EH (cell line): ENCODE data around the gene ADAMTS17.

Source experiments
- DNase-seq: peaks from one replicate; pipeline ENCODE4 v3.0.0-alpha.2; 2015; ENCODE audit warnings: low read depth

ADAMTS17 gene

GRCh38 chr15:99978426-99978825, 363.3 kb downstream of the ADAMTS17 start:
- DNase-seq: no peak

GRCh38 chr15:99977929-99978328, 363.8 kb downstream of the ADAMTS17 start:
- DNase-seq: no peak

GRCh38 chr15:99976811-99977271, 364.9 kb downstream of the ADAMTS17 start:
- no peak for DNase-seq

DNA sequence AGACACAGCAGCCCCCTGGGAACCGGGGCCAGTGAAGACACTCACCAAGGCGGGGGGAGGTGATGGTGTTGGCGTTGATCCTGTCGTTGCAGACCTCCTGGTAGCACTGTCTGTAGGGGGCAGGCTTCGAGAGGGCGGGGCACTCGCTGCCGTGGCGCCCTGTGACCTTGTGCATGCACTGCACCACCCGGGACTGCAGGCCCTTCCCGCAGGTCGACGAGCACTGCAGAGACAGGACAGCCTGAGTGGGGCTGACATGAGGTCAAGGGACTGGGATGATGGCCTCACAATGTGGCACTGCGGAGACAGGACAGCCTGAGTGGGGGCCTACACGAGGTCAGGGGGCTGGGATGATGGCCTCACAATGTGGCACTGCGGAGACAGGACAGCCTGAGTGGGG, 365.8 kb downstream of the ADAMTS17 start:
- no peak for DNase-seq

DNA sequence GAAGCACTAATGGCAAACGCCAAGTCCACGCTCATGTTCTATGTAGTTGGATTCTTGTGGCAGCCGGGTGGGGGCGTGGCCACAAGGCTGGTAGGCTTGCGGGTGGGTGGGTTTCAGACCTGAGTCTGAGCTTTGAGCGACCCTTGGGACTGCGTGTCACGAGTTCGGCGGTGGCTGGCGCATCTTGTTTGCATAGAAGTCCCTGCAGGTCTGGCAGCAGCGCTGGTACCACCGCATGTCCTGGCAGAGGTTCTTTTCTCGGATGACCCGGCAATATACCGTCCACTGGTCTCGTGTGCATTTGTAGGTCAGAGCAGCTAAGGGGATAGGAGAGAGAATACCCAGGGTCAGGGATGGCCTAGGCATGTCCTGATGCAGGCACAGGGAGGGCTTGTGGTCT, 367.5 kb downstream of the ADAMTS17 start:
- DNase-seq: no peak

- no peak for DNase-seq
Measured at GRCh38 chr15:99973351-99973750, 368.4 kb downstream of the ADAMTS17 start.

- no peak for DNase-seq
Measured at GRCh38 chr15:99970891-99971430, 370.8 kb downstream of the ADAMTS17 start.

GRCh38 chr15:99969261-99969920, 372.4 kb downstream of the ADAMTS17 start:
- DNase-seq: no peak

- DNase-seq: no peak
Measured at GRCh38 chr15:99967841-99968371, 373.9 kb downstream of the ADAMTS17 start.

- no peak for DNase-seq
Measured at GRCh38 chr15:99966815-99967214, 375.0 kb downstream of the ADAMTS17 start.

- DNase-seq: no peak
Measured at GRCh38 chr15:99965376-99965775, 376.4 kb downstream of the ADAMTS17 start.

- no peak for DNase-seq
Measured at GRCh38 chr15:99963976-99964375, 377.8 kb downstream of the ADAMTS17 start.

GRCh38 chr15:99963096-99963825, 378.5 kb downstream of the ADAMTS17 start:
- no peak for DNase-seq

GRCh38 chr15:99962006-99962561, 379.7 kb downstream of the ADAMTS17 start:
- no peak for DNase-seq

GRCh38 chr15:99961011-99961441, 380.7 kb downstream of the ADAMTS17 start:
- no peak for DNase-seq

DNA sequence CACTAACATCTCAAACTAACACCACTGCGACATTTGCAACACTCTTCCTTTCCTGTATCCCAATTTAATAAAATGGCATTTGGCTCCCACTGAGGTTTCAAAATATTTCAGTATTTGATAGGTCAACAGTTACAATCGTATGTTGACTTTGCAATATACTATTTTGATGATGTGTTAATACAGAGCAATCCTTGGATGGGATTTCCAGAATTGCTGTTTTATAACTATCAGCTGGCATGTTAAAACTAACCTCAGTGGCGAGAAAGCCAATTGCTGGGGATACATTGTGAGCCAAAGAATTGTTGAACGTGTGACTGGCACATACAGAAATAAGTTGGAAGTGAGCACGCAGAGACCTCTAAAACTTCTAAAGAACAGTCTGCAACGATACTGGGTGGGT, 382.4 kb downstream of the ADAMTS17 start:
- no peak for DNase-seq

GRCh38 chr15:99958426-99959097, 383.2 kb downstream of the ADAMTS17 start:
- no peak for DNase-seq

- no peak for DNase-seq
Measured at GRCh38 chr15:99957642-99958013, 384.1 kb downstream of the ADAMTS17 start.

DNA sequence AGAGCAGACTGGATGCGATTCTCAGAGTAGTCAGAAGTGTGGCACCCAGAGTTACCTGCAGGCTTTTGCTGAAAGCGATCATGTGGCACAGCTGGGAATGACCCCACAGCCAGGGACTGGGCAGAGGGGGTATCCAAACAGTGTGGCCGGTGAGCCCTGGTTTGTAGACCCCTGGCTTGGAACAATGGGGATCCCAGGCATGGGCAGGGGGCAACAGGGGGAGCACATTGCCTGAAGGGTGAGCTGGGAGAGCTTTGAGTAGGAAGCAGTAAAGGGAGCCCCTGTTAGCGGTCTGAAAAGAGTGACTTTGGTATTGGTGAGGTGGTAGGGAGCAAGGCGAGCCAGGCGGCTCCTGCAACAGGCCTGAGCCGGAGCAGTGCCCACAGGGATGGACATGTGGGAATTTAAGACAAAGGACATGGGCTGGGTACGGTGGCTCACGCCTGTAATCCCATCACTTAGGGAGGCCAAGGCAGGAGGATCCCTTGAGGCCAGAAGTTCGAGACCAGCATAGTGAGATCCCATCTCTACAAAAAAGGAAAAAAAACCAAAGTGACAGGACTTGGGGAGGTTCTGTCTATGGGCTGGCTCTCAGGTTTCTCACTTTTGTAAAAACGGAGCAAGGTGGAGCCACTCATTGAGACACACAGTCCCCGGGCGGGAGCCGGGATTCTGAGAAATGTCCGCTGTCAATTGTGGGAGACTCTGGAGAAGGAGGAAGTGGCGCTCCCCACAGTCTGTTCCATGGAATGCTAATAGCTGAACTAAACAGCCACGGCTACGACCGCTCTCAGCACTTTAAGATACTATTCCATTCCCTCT, 384.7 kb downstream of the ADAMTS17 start:
- no peak for DNase-seq

GRCh38 chr15:99956022-99956775, 385.6 kb downstream of the ADAMTS17 start:
- no peak for DNase-seq

GRCh38 chr15:99955532-99955931, 386.2 kb downstream of the ADAMTS17 start:
- no peak for DNase-seq
